Ascending aorta (tissue), 2 donors: ENCODE results near the gene PGC. TPM values are rescaled to one million over a fixed set of nuclear protein-coding genes. Genes with fewer than 3 reads are reported as not detected.

Experiments
- DNase-seq, 2 donors: peaks; one replicate each; pipeline ENCODE4 v3.0.0-alpha.2; 2019; ENCODE audit warnings: low spot score in 2 of 2
- H3K27ac ChIP-seq, 2 donors: fragments of 200-600 bp; sonication (generic); one replicate each; pipeline ENCODE4 v1.5.1; 2016 to 2017; ENCODE audit warnings: mild to moderate bottlenecking in 1 of 2
- H3K27me3 ChIP-seq: fragments of 200-600 bp; sonication (generic); one replicate; pipeline ENCODE4 v1.5.1; 2017
- H3K36me3 ChIP-seq, 2 donors: fragments of 200-600 bp; sonication (generic); one replicate each; pipeline ENCODE4 v1.5.1; 2016
- H3K4me1 ChIP-seq, 2 donors: fragments of 200-600 bp; sonication (generic); one replicate each; pipeline ENCODE4 v1.5.1; 2016 to 2017; ENCODE audit warnings: mild to moderate bottlenecking in 1 of 2
- H3K4me3 ChIP-seq, 2 donors: fragments of 200-600 bp; sonication (generic); one replicate each; pipeline ENCODE4 v1.5.1; 2016 to 2017; ENCODE audit warnings: mild to moderate bottlenecking in 1 of 2
- H3K9me3 ChIP-seq, 2 donors: fragments of 200-600 bp; sonication (generic); one replicate each; pipeline ENCODE4 v1.5.1; 2016
- intact Hi-C: fragments of 100-400 bp; cut with DNase I; formaldehyde crosslinking; loops from one replicate; pipeline ENCODE4 v1.15.1; 2023
- total RNA-seq: library from RNA; depleted of rRNA; stranded (reverse); fragments of >200 nt; gene quantifications from one replicate; pipeline ENCODE4 v1.1.0, GENCODE V29; 2016
- TF ChIP-seq, protein P1 (sequence below), 3 experiments: fragments of 200-600 bp in 2 of 3; fragments of 450-650 bp in 1 of 3; sonication (generic) in 2 of 3; IDR thresholded peaks; one replicate each; pipeline ENCODE4 v1.5.1; 2016 to 2019; ENCODE audit warnings: antibody characterized with exemption in 3 of 3, mild to moderate bottlenecking in 1 of 3, moderate library complexity in 1 of 3

PGC gene
- total RNA-seq, 1 donor from 2014 or later, result 0.53 TPM

- Histone ChIP-seq H3K27ac (peak overlapping the region; percentile 4 to 28), H3K4me3 (no peak overlapping the region), H3K9me3 (no peaks in the 10 kb centered on the region), H3K27me3 (no peaks in the 10 kb centered on the region), H3K4me1 (peaks cover 22 to 47% of the 10 kb centered on the region in 2 donors), H3K36me3 (no peaks in the 10 kb centered on the region)
- intact Hi-C loops, result no loop called here
- TF ChIP-seq, protein P1, sequence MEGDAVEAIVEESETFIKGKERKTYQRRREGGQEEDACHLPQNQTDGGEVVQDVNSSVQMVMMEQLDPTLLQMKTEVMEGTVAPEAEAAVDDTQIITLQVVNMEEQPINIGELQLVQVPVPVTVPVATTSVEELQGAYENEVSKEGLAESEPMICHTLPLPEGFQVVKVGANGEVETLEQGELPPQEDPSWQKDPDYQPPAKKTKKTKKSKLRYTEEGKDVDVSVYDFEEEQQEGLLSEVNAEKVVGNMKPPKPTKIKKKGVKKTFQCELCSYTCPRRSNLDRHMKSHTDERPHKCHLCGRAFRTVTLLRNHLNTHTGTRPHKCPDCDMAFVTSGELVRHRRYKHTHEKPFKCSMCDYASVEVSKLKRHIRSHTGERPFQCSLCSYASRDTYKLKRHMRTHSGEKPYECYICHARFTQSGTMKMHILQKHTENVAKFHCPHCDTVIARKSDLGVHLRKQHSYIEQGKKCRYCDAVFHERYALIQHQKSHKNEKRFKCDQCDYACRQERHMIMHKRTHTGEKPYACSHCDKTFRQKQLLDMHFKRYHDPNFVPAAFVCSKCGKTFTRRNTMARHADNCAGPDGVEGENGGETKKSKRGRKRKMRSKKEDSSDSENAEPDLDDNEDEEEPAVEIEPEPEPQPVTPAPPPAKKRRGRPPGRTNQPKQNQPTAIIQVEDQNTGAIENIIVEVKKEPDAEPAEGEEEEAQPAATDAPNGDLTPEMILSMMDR (IDR thresholded peaks at IDR 0.05), result no peak
- no peak for DNase-seq
Observed at GRCh38 chr6:41716516-41717391, 30.4 kb downstream of the PGC start.

GRCh38 chr6:41715795-41716515 lies 31.2 kb downstream of the PGC start:
- intact Hi-C loops, result no loop called here
- TF ChIP-seq, protein P1 (IDR thresholded peaks at IDR 0.05), result no peak
- H3K27me3 ChIP-seq, result no peaks in the 10 kb centered on the region
- H3K36me3 ChIP-seq, result no peaks in the 10 kb centered on the region
- H3K4me1 ChIP-seq, result peaks cover 22 to 53% of the 10 kb centered on the region in 2 donors
- no peaks in the 10 kb centered on the region for H3K9me3 ChIP-seq
- DNase-seq, result no peak
- no peak overlapping the region for H3K4me3 ChIP-seq
- peak overlapping the region; percentile 4 to 28 for H3K27ac ChIP-seq

GRCh38 chr6:41714556-41715273 lies 32.5 kb downstream of the PGC start:
- no peak for DNase-seq
- H3K36me3 ChIP-seq, result no peaks in the 10 kb centered on the region
- H3K27ac ChIP-seq, result peak overlapping the region; percentile 2 to 34
- H3K9me3 ChIP-seq, result no peaks in the 10 kb centered on the region
- peaks cover 22 to 53% of the 10 kb centered on the region in 2 donors for H3K4me1 ChIP-seq
- no peak overlapping the region for H3K4me3 ChIP-seq
- no peaks in the 10 kb centered on the region for H3K27me3 ChIP-seq
- intact Hi-C loops, result no loop called here
- TF ChIP-seq, protein P1 (IDR thresholded peaks at IDR 0.05), result no peak

GRCh38 chr6:41713650-41714291 lies 33.4 kb downstream of the PGC start:
- Histone ChIP-seq H3K9me3 (no peaks in the 10 kb centered on the region), H3K36me3 (no peaks in the 10 kb centered on the region), H3K27me3 (no peaks in the 10 kb centered on the region), H3K4me3 (peak overlapping the region in 1 of 2 donors; percentile 11), H3K4me1 (peaks cover 22 to 47% of the 10 kb centered on the region in 2 donors), H3K27ac (peak overlapping the region; percentile 86 to 90)
- no peak for DNase-seq
- intact Hi-C loops, result loop anchor here (1.0 kb wide), 1 partner anchor 20 kb away; no protein-coding TSS in a partner anchor
- TF ChIP-seq, protein P1 (IDR thresholded peaks at IDR 0.05), result no peak

- H3K4me1 ChIP-seq, result peaks cover 22 to 46% of the 10 kb centered on the region in 2 donors
- peak overlapping the region; percentile 86 to 90 for H3K27ac ChIP-seq
- DNase-seq, result peak in 1 of 2 donors; percentile 74
Observed at GRCh38 chr6:41713159-41713649, 34.0 kb downstream of the PGC start.

More at GRCh38 chr6:41713159-41713649, 34.0 kb downstream of the PGC start:
- intact Hi-C loops, result loop anchor here (1.0 kb wide), 1 partner anchor 20 kb away; no protein-coding TSS in a partner anchor
- Histone ChIP-seq H3K27me3 (no peaks in the 10 kb centered on the region), H3K36me3 (no peaks in the 10 kb centered on the region), H3K9me3 (no peaks in the 10 kb centered on the region), H3K4me3 (peak overlapping the region in 1 of 2 donors; percentile 11)
- TF ChIP-seq, protein P1 (IDR thresholded peaks at IDR 0.05), result no peak
